ENCODE data around the gene AIRE. TPM values are rescaled to one million over a fixed set of nuclear protein-coding genes. Genes with fewer than 3 reads are reported as not detected.
"Not testable (repeated sequence)": the region's sequence is repeated elsewhere in the genome, so short reads cannot be mapped to it uniquely, and the experiment has no call there.

Gene AIRE
- polyA plus RNA-seq, 1 donor = 14.3 TPM

GRCh38 chr21:44299458-44300261, 14.0 kb downstream of the AIRE start, which contains the start of gene PFKL:
TSS of gene PFKL (plus strand) at chr21:44300053. CDS start at chr21:44300106, 53 bp downstream.
- H3K27me3 ChIP-seq (ENCODE audit: control insufficient read depth, insufficient read depth, low read length) = no peaks in the 10 kb centered on the region
- peak within 1 kb of the TSS; percentile 98 for H3K27ac ChIP-seq (ENCODE audit: low read length)
- H3K4me1 ChIP-seq (ENCODE audit: control insufficient read depth, insufficient read depth, low read length) = peaks cover 38% of the 10 kb centered on the region
- no CpG with 5 or more reads among the region's 94 CpGs for WGBS (ENCODE audit: insufficient coverage, low lambda C conversion rate)
- no peaks in the 10 kb centered on the region for H3K9me3 ChIP-seq (ENCODE audit: control insufficient read depth, low read depth, low read length)
- DNase-seq = peak; percentile 68 to 92
- no peaks in the 10 kb centered on the region for H3K36me3 ChIP-seq (ENCODE audit: control insufficient read depth, insufficient read depth, low read length)
- H3K4me3 ChIP-seq (ENCODE audit: low read length) = peak within 1 kb of the TSS; percentile 75

GRCh38 chr21:44300262-44300959, 14.7 kb downstream of the AIRE start:
- Histone ChIP-seq H3K27me3 (ENCODE audit: control insufficient read depth, insufficient read depth, low read length) (no peaks in the 10 kb centered on the region), H3K4me1 (ENCODE audit: control insufficient read depth, insufficient read depth, low read length) (peaks cover 45% of the 10 kb centered on the region), H3K27ac (ENCODE audit: low read length) (peak overlapping the region; percentile 98), H3K36me3 (ENCODE audit: control insufficient read depth, insufficient read depth, low read length) (no peaks in the 10 kb centered on the region), H3K9me3 (ENCODE audit: control insufficient read depth, low read depth, low read length) (no peaks in the 10 kb centered on the region), H3K4me3 (ENCODE audit: low read length) (peak overlapping the region; percentile 75)
- peak; percentile 61 to 83 for DNase-seq
- no CpG with 5 or more reads among the region's 67 CpGs for WGBS (ENCODE audit: insufficient coverage, low lambda C conversion rate)

GRCh38 chr21:44301141-44301540, 15.5 kb downstream of the AIRE start:
- WGBS (ENCODE audit: insufficient coverage, low lambda C conversion rate) = no CpG with 5 or more reads among the region's 13 CpGs
- H3K36me3 ChIP-seq (ENCODE audit: control insufficient read depth, insufficient read depth, low read length) = peaks cover 6% of the 10 kb centered on the region
- H3K9me3 ChIP-seq (ENCODE audit: control insufficient read depth, low read depth, low read length) = no peaks in the 10 kb centered on the region
- peak overlapping the region; percentile 75 for H3K4me3 ChIP-seq (ENCODE audit: low read length)
- H3K27me3 ChIP-seq (ENCODE audit: control insufficient read depth, insufficient read depth, low read length) = no peaks in the 10 kb centered on the region
- DNase-seq = peak in 1 of 2 donors; percentile 52
- peak overlapping the region; percentile 98 for H3K27ac ChIP-seq (ENCODE audit: low read length)
- peaks cover 51% of the 10 kb centered on the region for H3K4me1 ChIP-seq (ENCODE audit: control insufficient read depth, insufficient read depth, low read length)

GRCh38 chr21:44301961-44302406, 16.3 kb downstream of the AIRE start:
- Histone ChIP-seq H3K4me3 (ENCODE audit: low read length) (peak overlapping the region; percentile 75), H3K27me3 (ENCODE audit: control insufficient read depth, insufficient read depth, low read length) (no peaks in the 10 kb centered on the region), H3K4me1 (ENCODE audit: control insufficient read depth, insufficient read depth, low read length) (peaks cover 56% of the 10 kb centered on the region), H3K36me3 (ENCODE audit: control insufficient read depth, insufficient read depth, low read length) (peaks cover 14% of the 10 kb centered on the region), H3K27ac (ENCODE audit: low read length) (peak overlapping the region; percentile 98), H3K9me3 (ENCODE audit: control insufficient read depth, low read depth, low read length) (no peaks in the 10 kb centered on the region)
- DNase-seq = no peak
- no CpG with 5 or more reads among the region's 9 CpGs for WGBS (ENCODE audit: insufficient coverage, low lambda C conversion rate)

GRCh38 chr21:44302573-44303401, 17.1 kb downstream of the AIRE start:
- H3K9me3 ChIP-seq (ENCODE audit: control insufficient read depth, low read depth, low read length) = not testable (repeated sequence)
- H3K4me1 ChIP-seq (ENCODE audit: control insufficient read depth, insufficient read depth, low read length) = peaks cover 53% of the 10 kb centered on the region
- WGBS (ENCODE audit: insufficient coverage, low lambda C conversion rate) = 80% methylated on average over 1 of the region's 23 CpGs

GRCh38 chr21:44303490-44303981, 17.9 kb downstream of the AIRE start:
- no peak overlapping the region for H3K4me3 ChIP-seq (ENCODE audit: low read length)
- WGBS (ENCODE audit: insufficient coverage, low lambda C conversion rate) = no CpG with 5 or more reads among the region's 12 CpGs
- H3K36me3 ChIP-seq (ENCODE audit: control insufficient read depth, insufficient read depth, low read length) = peaks cover 28% of the 10 kb centered on the region
- H3K27me3 ChIP-seq (ENCODE audit: control insufficient read depth, insufficient read depth, low read length) = no peaks in the 10 kb centered on the region
- peaks cover 53% of the 10 kb centered on the region for H3K4me1 ChIP-seq (ENCODE audit: control insufficient read depth, insufficient read depth, low read length)
- DNase-seq = peak; percentile 85 to 95
- no peaks in the 10 kb centered on the region for H3K9me3 ChIP-seq (ENCODE audit: control insufficient read depth, low read depth, low read length)
- peak overlapping the region; percentile 98 for H3K27ac ChIP-seq (ENCODE audit: low read length)

More at GRCh38 chr21:44302573-44303401, 17.1 kb downstream of the AIRE start:
- H3K4me3 ChIP-seq (ENCODE audit: low read length); H3K27me3 ChIP-seq (ENCODE audit: control insufficient read depth, insufficient read depth, low read length): not testable (repeated sequence)
- peak overlapping the region; percentile 98 for H3K27ac ChIP-seq (ENCODE audit: low read length)
- H3K36me3 ChIP-seq (ENCODE audit: control insufficient read depth, insufficient read depth, low read length) = peaks cover 22% of the 10 kb centered on the region
- DNase-seq = peak; percentile 85 to 89

GRCh38 chr21:44304011-44304616, 18.4 kb downstream of the AIRE start:
- H3K4me3 ChIP-seq (ENCODE audit: low read length) = no peak overlapping the region
- H3K9me3 ChIP-seq (ENCODE audit: control insufficient read depth, low read depth, low read length) = no peaks in the 10 kb centered on the region
- peak overlapping the region; percentile 98 for H3K27ac ChIP-seq (ENCODE audit: low read length)
- peaks cover 52% of the 10 kb centered on the region for H3K4me1 ChIP-seq (ENCODE audit: control insufficient read depth, insufficient read depth, low read length)
- peaks cover 32% of the 10 kb centered on the region for H3K36me3 ChIP-seq (ENCODE audit: control insufficient read depth, insufficient read depth, low read length)
- WGBS (ENCODE audit: insufficient coverage, low lambda C conversion rate) = no CpG with 5 or more reads among the region's 16 CpGs
- no peaks in the 10 kb centered on the region for H3K27me3 ChIP-seq (ENCODE audit: control insufficient read depth, insufficient read depth, low read length)
- DNase-seq = no peak

- peak overlapping the region; percentile 98 for H3K27ac ChIP-seq (ENCODE audit: low read length)
- H3K4me3 ChIP-seq (ENCODE audit: low read length) = no peak overlapping the region
- H3K36me3 ChIP-seq (ENCODE audit: control insufficient read depth, insufficient read depth, low read length) = peaks cover 40% of the 10 kb centered on the region
- DNase-seq = peak; percentile 54 to 69
- no peaks in the 10 kb centered on the region for H3K9me3 ChIP-seq (ENCODE audit: control insufficient read depth, low read depth, low read length)
- no peaks in the 10 kb centered on the region for H3K27me3 ChIP-seq (ENCODE audit: control insufficient read depth, insufficient read depth, low read length)
- peaks cover 50% of the 10 kb centered on the region for H3K4me1 ChIP-seq (ENCODE audit: control insufficient read depth, insufficient read depth, low read length)
- WGBS (ENCODE audit: insufficient coverage, low lambda C conversion rate) = no CpG with 5 or more reads among the region's 8 CpGs
Observed at GRCh38 chr21:44304877-44305293, 19.2 kb downstream of the AIRE start.

- Histone ChIP-seq H3K27me3 (ENCODE audit: control insufficient read depth, insufficient read depth, low read length) (no peaks in the 10 kb centered on the region), H3K4me1 (ENCODE audit: control insufficient read depth, insufficient read depth, low read length) (peaks cover 50% of the 10 kb centered on the region), H3K4me3 (ENCODE audit: low read length) (no peak overlapping the region), H3K27ac (ENCODE audit: low read length) (peak overlapping the region; percentile 98), H3K36me3 (ENCODE audit: control insufficient read depth, insufficient read depth, low read length) (peaks cover 48% of the 10 kb centered on the region), H3K9me3 (ENCODE audit: control insufficient read depth, low read depth, low read length) (no peaks in the 10 kb centered on the region)
- no peak for DNase-seq
- no CpG with 5 or more reads among the region's 9 CpGs for WGBS (ENCODE audit: insufficient coverage, low lambda C conversion rate)
Observed at GRCh38 chr21:44305691-44306090, 20.0 kb downstream of the AIRE start.

Measured in large intestine (tissue), 3 donors.